GM19463 (cell line): ENCODE data around the gene ABLIM3.

Experiments used
- ATAC-seq: cut with Tn5 transposase; IDR thresholded peaks from one replicate; pipeline ENCODE4 v1.9.1; 2021; ENCODE audit warnings: mild to moderate bottlenecking, moderate library complexity; ENCODE audit not compliant: unreplicated experiment

ABLIM3 gene

DNA sequence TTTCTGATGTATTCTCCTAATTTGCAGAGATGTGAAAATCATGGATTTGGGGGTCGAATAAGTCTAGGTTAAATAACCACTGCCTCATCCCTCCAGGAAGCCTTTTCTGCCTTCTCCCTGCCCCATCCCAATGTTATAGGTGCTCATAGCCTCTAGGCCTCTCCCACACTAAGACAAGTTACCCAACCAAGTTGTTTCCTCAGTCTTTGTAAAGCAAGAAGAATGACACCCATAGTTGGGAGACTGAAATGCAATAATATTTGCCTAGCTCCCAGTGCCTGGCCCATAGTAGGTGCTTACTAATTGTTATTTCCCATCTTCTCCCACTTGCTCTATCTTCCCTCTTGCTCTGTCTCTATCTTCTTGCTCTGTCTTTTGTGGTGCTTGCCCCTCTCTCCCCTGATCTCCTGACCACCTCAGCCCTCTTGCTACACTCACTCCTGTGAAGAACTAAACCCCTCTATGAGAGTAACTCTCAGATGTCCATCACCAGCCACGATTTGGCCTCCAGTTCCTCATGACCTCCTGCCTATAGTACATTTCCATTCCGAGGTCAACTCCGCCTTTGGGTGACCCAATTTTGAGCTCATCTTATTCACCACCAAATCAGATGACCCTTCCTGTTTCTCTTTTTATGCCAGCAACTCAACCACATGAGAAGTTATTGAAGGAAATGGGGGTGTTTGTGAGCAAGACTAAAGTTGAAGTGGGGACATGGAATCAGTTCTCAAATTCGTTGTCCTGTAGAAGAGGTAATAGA is 137.3 kb downstream of the ABLIM3 start:
- no peak for ATAC-seq

DNA sequence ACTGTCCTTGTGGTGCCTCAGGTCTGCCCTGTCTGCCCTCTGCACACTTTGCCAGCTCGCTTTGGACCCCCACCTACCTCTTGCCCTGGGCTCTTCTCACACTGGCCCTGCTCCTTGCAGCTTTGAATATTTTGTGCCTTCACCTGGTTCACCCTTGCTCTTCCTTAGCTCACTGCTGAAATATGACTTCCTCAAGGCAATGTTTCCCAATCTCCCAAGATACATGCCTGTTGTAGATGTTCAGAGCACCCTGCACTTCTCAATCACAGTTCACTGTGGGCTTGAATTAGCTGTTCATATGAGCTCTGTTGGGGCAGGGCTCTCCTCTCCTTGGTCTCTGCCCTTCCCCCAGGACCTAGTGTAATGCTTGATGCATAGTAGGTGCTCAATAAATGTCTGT is 138.4 kb downstream of the ABLIM3 start:
- ATAC-seq, result no peak

DNA sequence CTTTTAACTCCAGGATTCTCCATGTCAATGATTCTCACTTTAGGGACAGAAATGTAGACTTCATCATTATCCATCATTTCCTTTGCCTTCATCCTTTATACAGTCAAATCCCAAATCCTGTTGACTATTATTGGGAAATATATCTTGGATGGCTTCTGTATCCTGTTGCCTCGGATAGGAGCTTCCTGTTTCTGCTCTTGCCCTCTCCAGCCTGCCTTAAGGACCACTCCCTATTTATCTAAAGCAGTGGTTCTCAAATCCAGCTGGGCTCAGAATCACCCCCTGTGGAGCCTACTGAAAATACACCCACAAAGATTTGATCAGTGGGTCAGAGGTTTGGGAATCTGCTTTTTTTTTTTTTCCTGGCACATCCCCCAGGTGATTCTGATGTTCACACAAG is 138.8 kb downstream of the ABLIM3 start:
- no peak for ATAC-seq

DNA sequence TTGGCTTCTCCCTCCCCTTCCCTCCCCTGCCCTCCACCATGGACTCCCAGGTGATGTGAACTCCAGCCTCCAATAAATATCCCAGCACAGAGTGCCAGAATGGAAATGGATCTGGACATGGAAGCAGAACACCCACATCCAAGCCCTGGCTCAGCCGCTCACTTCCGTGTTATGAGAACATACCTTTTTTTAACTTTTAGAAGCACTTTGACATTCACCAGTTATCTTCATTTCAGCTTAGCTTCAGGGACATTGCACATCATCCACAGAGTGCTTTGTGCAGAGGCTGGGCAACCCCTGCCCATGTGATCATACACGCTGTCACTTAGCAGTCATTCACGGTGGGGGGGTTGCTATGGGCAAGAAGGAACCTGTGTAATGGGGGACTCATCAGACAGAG is 139.5 kb downstream of the ABLIM3 start:
- ATAC-seq, result no peak

DNA sequence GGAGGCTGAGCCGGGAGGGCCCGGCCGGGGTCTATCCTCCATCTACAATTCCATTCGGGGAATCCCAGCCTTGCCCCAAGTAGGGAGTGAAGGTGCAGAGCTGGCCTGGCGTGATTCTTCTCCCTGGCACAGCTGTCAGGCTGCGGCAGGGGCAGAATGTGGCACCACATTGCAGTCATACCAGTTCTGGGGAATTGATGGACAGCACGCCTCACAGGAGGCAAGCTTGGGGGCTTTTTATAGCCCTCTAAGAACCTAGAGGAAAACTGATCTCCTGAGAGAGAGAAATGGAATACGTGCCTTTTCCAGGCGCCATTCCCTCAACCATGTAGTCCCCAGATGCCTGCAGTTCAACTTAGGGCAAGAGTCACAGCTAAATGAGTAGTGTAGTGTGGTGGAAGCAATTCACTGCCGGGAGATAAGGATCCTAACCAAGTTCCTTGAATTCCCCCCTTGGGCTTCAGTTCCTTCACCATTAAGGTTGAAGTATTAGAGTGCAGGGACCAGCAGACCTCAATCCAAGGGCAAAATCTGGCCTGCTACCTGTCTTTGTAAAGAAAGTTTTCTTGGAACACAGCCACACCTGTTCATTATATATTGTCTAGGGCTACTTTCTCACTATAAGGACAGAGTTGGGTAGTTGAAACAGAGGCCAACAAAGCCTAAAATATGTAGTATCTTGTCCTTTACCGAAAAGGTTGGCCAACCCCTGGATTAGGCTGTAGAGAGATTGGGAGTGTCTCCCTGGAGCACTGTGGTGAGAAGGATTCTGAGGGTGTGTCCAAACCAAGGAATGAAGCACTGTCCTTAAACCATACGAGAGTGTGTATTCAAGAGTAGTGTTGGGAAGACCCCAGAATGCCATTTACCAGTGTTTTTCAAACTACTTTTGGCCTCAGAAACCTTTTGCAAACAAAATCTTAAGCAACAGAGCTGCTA is 141.0 kb downstream of the ABLIM3 start:
- no peak for ATAC-seq

DNA sequence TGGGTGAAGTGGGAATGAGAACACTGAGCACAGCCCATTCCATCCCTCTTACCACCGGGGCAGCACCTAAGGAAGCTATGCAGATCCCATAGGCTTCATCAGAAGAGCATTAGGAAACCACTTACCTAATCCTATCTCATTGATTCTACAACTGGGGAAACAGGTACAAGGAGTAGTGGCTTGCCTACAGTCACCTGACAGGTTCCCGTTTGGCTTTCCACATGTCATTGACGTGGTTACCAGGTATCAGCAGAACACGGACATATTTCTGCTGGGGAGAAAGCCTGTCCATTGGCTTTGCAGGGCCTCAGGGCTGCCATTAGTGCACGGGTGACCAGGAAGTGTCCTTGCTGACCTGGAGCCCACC is 141.7 kb downstream of the ABLIM3 start:
- ATAC-seq, result no peak

DNA sequence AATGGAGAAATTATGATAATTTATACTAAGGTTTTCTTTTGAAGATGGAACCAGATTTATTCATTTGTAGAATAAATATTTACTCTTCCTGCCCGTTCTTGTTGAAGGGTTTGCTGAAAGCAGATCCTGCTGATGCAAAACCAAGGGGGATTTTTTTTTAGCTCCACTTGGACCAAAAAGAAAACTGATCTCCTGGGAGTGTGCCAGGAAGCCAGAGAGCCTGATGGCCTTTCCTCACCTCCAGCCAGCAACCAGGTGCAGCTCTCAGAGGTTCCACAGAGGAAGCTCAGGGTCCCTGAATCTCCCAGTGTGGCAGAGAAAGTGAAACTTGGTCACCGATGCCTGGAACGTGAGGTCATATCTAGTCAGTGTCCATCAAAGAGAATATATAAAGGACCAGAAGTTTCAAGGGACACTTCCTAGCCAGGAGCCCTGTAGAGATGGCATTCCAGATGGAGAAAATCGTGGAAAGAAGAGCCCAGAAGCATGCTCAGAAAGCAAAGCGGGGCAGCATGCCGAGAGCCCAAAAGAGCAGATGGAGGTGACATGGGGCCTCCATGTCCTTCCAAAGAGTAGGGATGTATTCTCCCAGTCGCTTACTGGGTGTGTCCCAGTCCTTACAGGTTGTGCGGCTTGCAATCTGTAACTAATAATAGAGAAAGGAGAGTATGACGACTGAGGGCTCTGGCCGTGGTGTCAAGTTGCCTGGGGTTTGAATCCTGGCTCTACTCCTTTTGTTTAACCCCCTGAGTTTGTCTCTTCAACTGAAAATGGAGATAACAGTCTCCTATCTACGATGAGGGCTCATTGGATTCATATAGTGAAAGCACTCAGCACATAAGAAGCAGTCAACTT is 142.6 kb downstream of the ABLIM3 start:
- no peak for ATAC-seq

DNA sequence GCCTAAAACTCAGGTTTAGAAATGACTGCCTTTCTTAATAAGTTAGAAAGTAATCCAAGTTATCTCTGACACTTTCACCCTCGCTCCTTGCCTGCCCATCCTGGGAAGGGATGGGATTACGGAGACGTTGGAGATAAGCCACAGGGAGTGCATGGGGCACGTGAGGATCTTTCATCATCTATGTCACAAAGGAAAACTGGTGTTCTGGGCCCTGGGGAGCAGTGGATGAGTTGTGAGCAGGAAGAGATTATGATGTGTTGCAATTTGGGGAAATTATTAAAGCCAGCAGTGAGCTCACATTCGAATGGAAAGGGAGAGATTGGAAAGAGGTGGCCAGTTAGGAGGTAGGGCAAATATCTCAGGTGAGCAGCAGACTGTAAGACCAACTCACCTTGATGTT is 143.2 kb downstream of the ABLIM3 start:
- no peak for ATAC-seq

DNA sequence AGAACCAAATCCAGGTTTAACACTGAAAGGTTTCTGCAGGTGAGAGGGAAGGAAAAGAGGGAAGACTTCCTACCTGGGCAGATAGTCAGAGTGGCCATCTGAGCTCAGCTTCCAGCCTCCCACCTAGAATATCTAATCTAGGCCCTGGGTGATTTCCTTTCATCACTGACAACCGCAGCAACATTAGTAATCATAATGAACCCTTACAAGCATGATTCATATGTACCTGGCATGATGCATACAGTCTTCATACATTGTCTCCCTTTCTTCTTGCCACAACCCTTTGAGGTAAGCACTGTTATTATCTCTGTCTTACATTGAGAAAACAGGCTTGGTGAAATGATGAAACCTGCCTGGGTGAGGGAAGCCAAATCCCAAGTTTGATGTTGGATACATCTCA is 143.9 kb downstream of the ABLIM3 start:
- no peak for ATAC-seq

DNA sequence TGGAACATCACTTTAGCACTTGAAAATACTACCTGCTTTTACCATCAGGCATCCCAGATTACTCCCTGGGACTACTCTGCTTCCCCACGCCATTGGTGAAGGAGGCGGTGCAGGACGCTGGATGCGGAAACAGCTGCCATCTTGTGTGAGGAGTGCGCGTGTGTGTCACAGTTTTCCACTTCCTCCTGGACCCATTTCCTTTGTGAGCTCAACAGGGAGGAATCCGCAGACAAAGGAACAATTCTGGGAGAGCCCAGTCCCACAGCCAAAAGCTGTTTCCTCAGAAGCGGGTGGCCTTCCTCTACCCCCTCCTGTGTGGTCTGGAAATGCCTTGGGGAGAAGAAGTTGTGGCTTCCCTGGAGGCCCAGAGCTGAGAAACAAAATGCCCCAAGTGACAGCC is 147.1 kb downstream of the ABLIM3 start:
- ATAC-seq, result no peak

DNA sequence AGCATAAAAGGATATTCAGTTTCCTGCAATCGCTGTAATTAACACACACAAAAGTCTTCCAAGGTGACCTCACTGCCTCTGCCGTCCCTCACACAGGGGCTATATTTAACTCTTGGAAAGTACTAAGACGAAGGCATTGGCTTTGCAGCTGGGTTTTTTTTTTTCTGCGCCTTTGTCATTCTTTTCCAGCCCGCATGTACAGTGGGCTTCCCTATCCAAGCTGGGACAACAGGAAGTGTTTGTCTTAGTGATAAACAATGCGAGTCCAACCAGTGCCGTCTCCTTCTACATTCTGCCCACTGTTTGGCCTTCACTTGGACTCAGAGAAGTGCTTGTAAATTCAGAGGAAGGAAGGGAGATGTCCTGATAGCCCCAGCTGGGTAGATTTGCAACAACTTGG is 148.0 kb downstream of the ABLIM3 start:
- no peak for ATAC-seq

DNA sequence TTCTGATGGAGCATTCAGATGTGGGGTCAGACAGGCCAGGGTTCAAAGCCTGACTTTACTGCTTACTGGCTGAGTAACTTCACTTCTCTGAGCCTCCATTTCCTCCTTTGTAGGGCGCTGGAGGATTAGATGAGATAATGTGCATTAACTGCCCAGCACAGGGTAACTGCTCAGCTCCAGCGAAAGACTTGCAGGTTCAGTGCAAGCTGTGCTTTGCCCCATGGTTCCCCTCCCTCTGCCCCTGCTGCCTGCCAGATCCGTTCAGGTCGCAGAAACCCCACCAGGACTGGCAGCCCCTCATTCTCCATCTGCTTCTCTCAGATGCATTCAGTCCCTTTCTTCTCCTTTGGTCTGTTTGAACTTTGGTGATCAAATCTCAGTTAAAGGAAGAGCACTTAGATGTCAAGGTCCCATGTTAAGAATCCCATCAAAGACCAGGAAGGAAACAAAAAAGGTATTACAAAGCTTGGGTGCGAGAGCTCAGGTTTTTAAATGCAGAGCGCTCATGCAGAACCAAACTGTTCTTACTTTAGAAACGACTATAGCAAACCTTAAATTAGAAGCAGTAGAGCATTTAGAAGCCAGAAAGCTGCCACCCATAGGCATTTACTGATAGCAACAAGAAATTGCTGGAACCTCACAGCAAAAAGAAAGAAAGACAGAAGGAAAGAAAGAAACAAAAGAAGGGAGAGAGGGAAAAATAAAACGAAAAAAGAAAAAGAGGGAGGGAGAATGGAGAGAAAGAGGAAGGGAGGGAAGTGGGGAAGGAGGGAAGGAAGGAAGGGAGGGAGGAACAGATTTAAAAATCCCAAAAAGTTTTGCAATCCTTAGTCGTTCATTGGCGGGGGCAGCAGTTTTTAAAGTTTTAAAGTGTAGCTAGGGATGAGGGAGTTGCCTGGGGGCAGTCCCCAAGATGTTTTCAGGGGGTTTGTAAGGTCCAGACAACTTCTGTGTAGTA is 153.9 kb downstream of the ABLIM3 start:
- ATAC-seq, result no peak

DNA sequence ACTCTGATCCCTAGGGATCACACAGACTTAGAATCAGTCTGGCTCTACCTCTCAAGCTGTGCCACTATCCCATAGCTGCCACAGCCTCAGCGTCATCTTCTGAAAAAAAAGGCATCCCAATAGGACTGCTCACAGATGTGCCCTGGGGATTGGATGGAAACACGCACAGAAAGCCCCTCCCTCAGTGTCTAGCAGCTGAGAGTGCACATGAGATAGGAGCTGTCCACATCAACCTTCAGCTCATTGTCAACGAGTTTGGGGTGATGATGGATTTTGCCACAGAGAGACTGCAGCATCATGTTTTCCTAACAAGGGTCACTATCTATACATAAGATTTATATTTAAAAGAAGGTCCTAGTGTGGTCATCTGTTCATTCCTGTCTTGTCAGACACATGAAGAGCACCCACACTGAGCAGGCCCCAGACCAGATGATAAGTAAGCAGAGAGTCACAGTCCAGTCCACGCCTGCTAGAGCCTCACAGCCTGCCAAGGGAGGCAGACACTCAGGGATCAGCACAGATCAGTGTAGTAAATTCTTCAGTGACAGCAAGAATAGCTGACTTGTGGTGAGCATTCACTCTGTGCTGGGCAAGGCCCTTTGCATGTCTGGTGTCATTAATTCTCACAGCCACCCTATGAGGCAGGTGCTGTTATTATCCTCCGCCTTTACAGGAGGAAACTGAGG is 156.2 kb downstream of the ABLIM3 start:
- no peak for ATAC-seq

DNA sequence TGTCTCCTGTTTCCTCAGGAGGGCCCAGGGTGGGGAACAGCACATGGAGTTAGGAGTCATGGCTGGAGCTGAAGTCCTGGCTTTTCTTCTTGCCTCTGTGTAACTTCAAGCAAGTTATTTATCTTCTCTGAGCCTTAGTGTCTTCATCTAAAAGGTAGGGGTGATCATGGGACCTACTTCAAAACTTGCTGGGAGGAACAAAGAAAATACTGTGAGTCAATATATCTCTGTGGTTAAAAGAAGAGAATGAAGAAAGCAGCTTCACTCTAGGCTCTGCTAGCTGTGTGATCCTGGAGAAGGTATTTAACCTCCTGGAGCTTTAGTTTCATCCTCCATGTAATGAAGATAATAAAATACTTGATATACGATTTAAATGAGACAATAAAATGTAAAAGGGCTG is 156.9 kb downstream of the ABLIM3 start:
- ATAC-seq, result no peak

DNA sequence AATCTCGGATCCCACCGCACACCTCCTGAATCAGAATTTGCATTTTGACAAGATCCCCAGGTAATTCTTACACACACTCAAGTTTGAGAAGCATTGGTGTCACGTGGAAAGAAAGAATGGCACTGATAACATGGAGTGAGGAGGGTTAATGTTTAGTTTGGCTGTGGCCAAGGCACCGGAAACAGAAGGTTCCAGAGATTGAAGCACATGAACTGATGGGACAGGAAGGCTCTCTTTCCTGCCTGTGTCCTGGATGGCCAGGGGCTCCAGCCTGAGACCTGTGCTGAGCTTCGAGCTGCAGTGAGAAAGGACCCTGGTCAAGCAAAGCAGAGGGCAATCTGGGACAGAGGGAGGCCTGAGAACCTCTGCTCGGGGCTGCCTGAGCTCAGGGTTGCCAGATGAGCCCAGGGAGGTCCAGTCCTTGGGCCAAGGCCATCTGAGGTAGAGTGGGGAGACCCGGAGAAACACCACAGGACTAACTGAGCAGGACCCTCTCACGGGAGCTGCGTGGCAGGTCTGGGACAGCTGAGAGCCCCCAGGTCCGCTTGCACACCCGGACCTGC is 157.6 kb downstream of the ABLIM3 start:
- no peak for ATAC-seq

DNA sequence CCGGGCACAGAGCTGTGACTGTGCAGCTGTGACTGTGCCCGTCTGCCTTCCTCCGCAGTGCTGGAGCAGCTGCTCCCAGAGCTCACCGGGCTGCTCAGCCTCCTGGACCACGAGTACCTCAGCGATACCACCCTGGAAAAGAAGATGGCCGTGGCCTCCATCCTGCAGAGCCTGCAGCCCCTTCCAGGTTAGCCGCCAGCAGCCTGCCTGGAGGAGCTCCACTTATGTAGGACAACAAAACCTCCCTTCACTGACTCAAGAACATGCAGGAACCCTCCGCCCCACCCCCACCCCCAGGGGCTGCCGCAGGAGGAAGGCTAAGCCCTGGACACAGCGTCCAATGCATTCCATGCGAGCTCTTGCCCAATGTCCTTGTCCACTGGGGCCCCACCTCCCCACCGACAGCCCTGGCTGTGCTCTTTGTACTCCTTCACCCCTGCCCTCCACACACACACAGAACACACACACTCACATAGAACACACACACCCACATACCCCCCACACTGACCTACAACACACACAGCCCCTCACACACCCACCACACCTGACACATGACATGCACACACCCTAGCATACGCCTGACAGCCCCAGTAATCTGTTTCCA is 158.3 kb downstream of the ABLIM3 start:
- ATAC-seq, result no peak

DNA sequence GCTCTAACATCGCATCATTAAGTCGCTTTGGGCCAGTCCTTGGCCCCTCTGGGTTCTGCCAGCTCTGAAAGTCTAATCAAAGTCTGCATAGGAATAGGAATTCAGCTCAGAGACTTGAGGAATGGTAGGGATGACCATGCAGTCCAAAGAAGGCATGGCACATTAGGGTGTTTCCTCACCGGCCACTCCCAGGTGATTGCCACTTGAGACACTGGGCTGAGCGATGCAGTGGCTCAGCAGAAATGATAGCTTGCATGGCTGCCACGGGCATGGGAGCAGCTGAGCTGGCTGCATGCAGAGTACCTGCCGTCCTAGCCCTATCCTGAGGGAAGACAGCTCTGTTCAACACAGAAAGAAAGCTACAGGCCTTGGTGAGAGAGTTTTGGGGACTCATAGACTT is 159.1 kb downstream of the ABLIM3 start:
- no peak for ATAC-seq

DNA sequence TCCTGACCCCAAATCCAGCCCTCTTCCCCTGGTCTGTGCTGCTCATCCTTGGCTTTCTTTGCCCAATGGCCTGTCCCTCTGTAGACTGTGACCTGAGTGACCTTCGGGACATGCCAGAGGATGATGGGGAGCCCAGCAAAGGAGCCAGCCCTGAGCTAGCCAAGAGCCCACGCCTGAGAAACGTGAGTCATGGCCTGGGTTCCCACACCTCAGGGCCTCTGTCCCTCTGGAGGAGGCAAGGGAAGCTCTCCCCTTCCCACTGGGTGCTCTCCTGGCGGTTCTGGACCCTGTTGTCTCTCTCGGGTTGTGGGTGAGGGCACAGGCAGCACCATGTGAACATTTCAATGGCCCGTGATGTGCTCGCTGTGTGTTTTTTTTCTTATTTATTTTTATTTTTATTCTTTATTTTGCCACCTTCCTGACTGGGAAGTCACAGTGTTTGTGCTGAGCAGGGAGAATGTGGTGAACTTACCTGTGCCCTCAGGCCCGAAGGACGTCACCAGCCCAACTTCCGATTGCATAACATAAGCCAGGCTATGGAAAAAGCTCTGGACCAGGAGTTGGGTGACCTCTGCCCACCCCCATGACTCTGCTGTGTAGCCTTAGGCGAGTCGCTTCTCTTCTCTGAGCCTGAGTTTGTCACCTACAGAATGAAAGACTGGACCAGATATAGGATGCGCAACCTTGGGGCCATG is 159.9 kb downstream of the ABLIM3 start:
- no peak for ATAC-seq
